Urinary bladder (tissue), 4 donors: Measurements from ENCODE around the gene ROM1. TPM values are rescaled to one million over a fixed set of nuclear protein-coding genes. Genes with fewer than 3 reads are reported as not detected.
A peak's percentile ranks its signal among the peaks of the same experiment; 100 is the strongest.
"Not testable (repeated sequence)": the region's sequence is repeated elsewhere in the genome, so short reads cannot be mapped to it uniquely, and the experiment has no call there.

Experiments used
- DNase-seq: peaks from one replicate; pipeline ENCODE4 v3.0.0-alpha.2; 2015; ENCODE audit errors: extremely low spot score
- H3K27ac ChIP-seq: one replicate; pipeline ENCODE4 v1.5.1; 2013; ENCODE audit warnings: low read depth, mild to moderate bottlenecking, moderate library complexity
- H3K36me3 ChIP-seq: one replicate; pipeline ENCODE4 v1.6.1; 2013; ENCODE audit warnings: mild to moderate bottlenecking, moderate library complexity; ENCODE audit not compliant: insufficient read depth
- H3K4me1 ChIP-seq: one replicate; pipeline ENCODE4 v1.6.1; 2013; ENCODE audit warnings: mild to moderate bottlenecking, moderate library complexity; ENCODE audit not compliant: insufficient read depth
- H3K4me3 ChIP-seq: one replicate; pipeline ENCODE4 v1.5.1; 2013; ENCODE audit warnings: low read depth, low read length
- WGBS: extraction: QIAGEN DNeasy Blood & Tissue Kit; methylation state at CpG from one replicate; pipeline ENCODE4 v1.1.7; 2013; 5-methylcytosine and 5-hydroxymethylcytosine counted together
- polyA plus RNA-seq: library from polyadenylated mRNA; stranded (reverse); fragments of 200-250 nt; gene quantifications from one replicate; pipeline ENCODE4 v1.2.3, GENCODE V29; 2013
- total RNA-seq: library from RNA; depleted of rRNA; stranded (reverse); fragments of >200 nt; gene quantifications from one replicate; pipeline ENCODE4 v1.2.3, GENCODE V29; 2014
- donor health status: healthy with polysubstance abuse.
- donor health status: healthy.

ROM1 gene
- total and polyA plus RNA-seq, 2 donors = 1.3 to 18.9 TPM

GRCh38 chr11:62575837-62576236, 37.2 kb upstream of the ROM1 start:
- H3K4me1 ChIP-seq = no peaks in the 10 kb centered on the region
- DNase-seq = no peak

DNA sequence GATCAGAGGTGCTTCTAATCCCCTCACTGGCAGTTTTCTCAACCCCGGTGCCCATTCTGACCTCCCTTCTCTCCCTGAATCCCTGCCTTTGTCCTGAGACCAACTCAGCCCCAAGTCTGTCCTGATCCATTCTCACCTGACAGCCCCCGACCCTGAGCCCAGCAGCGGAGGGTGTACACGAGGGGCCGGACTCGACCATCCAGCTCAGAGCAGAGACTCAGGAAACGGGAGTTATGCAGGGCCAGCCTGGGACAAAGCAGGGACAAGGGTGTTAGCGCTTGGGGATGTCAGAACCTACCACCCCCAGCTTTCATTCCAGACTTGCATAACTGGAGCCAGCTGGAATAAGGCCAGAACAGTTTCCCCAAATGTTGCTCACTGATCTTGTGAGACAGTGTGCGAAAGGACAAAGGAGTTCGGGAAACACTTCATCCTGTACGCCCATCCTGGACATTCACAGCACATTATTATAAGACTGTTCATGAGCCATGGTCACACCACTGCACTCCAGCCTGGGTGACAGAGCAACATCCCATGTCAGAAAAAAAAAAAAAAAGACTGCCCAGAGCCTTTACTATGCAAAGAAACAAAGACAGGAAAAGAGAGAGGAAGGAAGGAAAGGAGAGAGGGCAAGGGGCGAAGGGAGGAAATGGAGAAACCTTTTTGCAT, 35.9 kb upstream of the ROM1 start:
- no peak for DNase-seq
- WGBS = 70% methylated on average over 12 of the region's 12 CpGs
- no peak overlapping the region for H3K4me3 ChIP-seq
- no peak overlapping the region for H3K27ac ChIP-seq
- H3K4me1 ChIP-seq = no peaks in the 10 kb centered on the region
- H3K36me3 ChIP-seq = peaks cover 2% of the 10 kb centered on the region

More at GRCh38 chr11:62575837-62576236, 37.2 kb upstream of the ROM1 start:
- Histone ChIP-seq H3K36me3 (peaks cover 2% of the 10 kb centered on the region), H3K4me3 (no peak overlapping the region), H3K27ac (no peak overlapping the region)
- WGBS = 75% methylated on average over 14 of the region's 14 CpGs

GRCh38 chr11:62578541-62578940, 34.5 kb upstream of the ROM1 start:
- no peak for DNase-seq
- peaks cover 2% of the 10 kb centered on the region for H3K36me3 ChIP-seq
- no peak overlapping the region for H3K4me3 ChIP-seq
- H3K4me1 ChIP-seq = no peaks in the 10 kb centered on the region
- H3K27ac ChIP-seq = no peak overlapping the region
- WGBS = 94% methylated on average over 11 of the region's 11 CpGs

DNA sequence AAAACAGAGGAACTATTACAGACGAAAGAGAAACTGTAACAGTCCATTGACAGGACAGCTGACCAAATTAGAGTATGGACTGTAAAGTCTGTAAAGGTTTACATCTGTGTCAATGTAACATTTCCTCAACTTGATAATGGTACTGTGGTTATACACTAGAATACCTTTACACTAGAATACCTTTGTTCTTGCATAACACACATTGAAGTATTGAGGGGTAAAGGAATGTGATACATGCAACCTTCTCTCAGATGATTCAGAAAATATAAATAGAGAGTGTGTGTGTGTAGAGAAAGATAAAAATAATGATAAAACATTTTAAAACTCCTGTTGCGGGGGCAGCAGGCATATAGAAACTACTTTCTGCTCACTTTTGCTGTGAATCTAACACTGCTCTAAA, 33.8 kb upstream of the ROM1 start:
- Histone ChIP-seq H3K36me3 (peaks cover 4% of the 10 kb centered on the region), H3K4me1 (no peaks in the 10 kb centered on the region), H3K4me3 (no peak overlapping the region), H3K27ac (no peak overlapping the region)
- no peak for DNase-seq
- 87% methylated on average over 2 of the region's 2 CpGs for whole genome bisulfite sequencing

DNA sequence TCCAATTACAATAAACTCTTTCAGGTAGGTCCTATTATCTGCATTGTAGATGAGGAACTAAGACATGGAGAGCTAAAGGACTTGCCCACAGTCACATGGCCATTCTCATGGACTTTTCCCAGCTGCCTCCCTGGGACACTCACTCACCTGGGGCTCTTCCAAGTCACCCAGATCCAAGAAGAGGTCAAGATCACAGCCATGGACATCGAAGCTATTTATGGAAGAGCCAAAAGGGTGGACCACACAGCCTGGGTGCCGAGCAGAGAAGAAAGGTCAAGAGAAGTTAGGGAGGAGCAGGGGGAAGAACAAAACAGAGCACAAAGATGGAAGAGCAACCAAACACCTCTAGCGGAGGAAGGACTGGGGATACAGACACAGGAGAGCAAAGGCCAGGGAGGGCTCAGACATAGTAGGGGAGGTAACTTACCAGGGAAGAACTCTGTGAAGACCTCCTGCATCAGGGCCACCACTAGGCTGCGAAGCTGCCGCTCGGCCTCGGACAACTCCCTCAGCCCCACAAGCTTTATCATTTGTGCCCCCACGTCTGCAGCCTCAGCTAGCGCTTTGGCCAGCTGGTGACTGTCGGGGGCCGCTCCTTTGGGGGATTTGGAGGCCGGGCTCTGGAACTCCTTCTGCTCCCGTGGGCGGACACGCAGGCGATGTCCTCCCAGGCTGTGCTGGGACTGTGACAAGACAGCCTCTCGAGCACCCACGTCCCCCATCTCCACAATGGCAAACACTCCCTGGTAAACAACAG, 31.9 kb upstream of the ROM1 start:
- H3K4me3 ChIP-seq = no peak overlapping the region

GRCh38 chr11:62581735-62582134, 31.3 kb upstream of the ROM1 start:
- H3K4me1 ChIP-seq, DNase-seq, H3K27ac ChIP-seq, H3K4me3 ChIP-seq, H3K36me3 ChIP-seq: not testable (repeated sequence)
- whole genome bisulfite sequencing = 97% methylated on average over 4 of the region's 4 CpGs

More for the DNA sequence above, 31.9 kb upstream of the ROM1 start:
- Histone ChIP-seq H3K27ac (no peak overlapping the region), H3K4me1 (no peaks in the 10 kb centered on the region), H3K36me3 (peaks cover 5% of the 10 kb centered on the region)
- WGBS = 93% methylated on average over 18 of the region's 18 CpGs
- DNase-seq = no peak

GRCh38 chr11:62585356-62585755, 27.7 kb upstream of the ROM1 start:
- not testable (repeated sequence) for H3K4me3 ChIP-seq, DNase-seq, H3K36me3 ChIP-seq, H3K27ac ChIP-seq, H3K4me1 ChIP-seq
- WGBS = 95% methylated on average over 7 of the region's 7 CpGs

GRCh38 chr11:62588966-62589637, 24.0 kb upstream of the ROM1 start:
- DNase-seq = no peak
- Histone ChIP-seq H3K27ac (no peak overlapping the region), H3K4me3 (no peak overlapping the region), H3K4me1 (no peaks in the 10 kb centered on the region), H3K36me3 (peaks cover 5% of the 10 kb centered on the region)
- WGBS = 64% methylated on average over 18 of the region's 18 CpGs

DNA sequence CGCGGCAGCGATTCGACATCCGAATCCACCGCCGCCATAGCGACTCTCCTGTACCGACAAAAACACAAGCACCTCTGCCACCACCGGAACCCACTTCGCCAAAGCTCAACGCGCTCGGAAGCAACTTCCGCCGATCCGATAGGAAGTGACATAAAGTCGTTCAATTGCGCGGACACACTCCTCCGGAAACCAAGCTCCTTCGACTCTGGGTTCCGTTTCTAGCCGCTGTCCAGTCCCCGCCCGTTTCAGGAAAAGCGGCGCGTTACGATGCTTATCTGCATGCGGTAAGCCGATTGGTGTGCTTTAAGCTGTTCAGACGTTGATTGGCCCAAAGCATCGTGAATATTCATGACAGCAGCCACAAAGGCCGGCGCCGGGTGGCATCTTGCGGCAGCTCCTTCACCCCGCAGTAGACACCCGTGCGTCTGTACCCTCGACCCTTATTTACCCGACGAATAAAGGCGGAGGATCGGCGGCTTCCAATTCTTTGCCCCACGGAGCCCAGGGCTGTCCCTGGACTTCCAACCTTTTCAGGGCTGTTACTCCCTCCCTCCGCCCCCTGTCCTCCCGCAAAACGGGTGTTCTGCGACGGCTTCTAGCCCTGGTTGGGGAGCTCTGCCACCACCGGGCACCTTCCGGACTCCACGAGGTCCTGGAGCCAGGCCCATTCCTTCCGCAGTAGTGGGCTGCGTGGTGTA, 21.5 kb upstream of the ROM1 start, which contains the start of gene TUT1:
TSS of gene TUT1 (minus strand) at position 76 of the 698 bp plus-strand sequence. CDS start at position 38, 38 bp downstream.
- WGBS = under 1% methylated on average over 58 of the region's 58 CpGs
- peak within 1 kb of the TSS; percentile 72 for H3K4me3 ChIP-seq
- peak; percentile 97 for DNase-seq
- no peaks in the 10 kb centered on the region for H3K4me1 ChIP-seq
- peak within 1 kb of the TSS; percentile 90 for H3K27ac ChIP-seq
- H3K36me3 ChIP-seq = peaks cover 4% of the 10 kb centered on the region

- H3K36me3 ChIP-seq = peaks cover 4% of the 10 kb centered on the region
- H3K4me3 ChIP-seq = peak overlapping the region; percentile 33
- H3K27ac ChIP-seq = peak overlapping the region; percentile 86
- whole genome bisulfite sequencing = 14% methylated on average over 17 of the region's 17 CpGs
- DNase-seq = no peak
- no peaks in the 10 kb centered on the region for H3K4me1 ChIP-seq
These were observed 20.8 kb upstream of the ROM1 start for GRCh38 chr11:62592146-62592815.

DNA sequence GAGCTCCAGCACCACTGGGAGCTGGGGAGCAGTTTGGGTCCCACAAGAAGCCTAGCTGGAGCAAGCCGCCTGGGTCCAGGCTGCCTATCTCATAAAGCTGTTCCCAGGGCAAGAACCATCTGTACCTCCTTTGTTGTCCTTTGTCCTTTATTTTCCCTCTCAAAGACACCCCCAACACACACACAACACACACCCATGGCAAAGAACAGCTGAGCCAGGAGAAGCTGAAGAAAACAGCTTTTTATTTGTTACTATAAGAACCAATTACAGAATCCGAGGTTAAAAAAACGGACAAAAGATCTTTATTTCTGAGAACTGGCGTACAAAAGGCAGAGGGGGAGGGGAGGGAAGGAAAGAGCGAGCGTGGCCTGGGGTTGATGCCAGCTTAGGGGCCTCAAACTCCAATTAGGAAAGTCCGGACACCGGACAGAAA, 20.1 kb upstream of the ROM1 start:
- H3K4me1 ChIP-seq = no peaks in the 10 kb centered on the region
- H3K36me3 ChIP-seq = no peaks in the 10 kb centered on the region
- WGBS = 73% methylated on average over 8 of the region's 8 CpGs
- DNase-seq = no peak
- H3K27ac ChIP-seq = no peak overlapping the region
- no peak overlapping the region for H3K4me3 ChIP-seq

DNA sequence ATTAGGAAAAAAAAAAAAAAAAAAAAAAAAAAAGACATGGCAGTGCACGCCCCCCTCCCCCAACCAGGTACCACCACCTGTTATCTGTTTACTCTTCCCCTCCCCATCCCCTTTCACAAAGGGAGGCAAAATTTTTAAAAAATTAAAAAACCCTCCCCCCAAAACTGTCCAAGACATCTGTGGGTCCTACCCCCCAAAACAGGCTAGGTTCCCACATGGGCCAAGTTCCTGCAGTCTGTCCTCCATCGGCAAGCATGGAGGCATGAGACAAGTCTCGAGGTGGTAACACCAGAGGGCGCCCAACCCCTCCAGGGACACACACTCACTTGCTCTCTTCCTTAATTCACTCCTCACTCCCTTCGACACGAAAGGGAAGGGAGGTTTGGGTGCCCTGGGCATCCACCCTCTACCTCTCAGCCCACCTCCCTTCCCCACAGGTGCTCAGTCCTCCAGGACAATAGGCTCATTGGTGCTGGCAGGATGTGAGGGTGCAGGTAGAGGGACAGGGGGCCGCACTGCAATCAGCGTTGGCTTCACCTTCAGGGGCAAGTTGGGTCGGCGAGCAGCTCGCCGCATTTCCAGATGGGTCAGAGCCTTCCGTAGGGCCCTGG, 19.5 kb upstream of the ROM1 start:
- Histone ChIP-seq H3K4me3 (no peak overlapping the region), H3K36me3 (no peaks in the 10 kb centered on the region), H3K4me1 (no peaks in the 10 kb centered on the region), H3K27ac (no peak overlapping the region)
- 50% methylated on average over 13 of the region's 13 CpGs for WGBS
- no peak for DNase-seq
